HG02642 (cell line): Measurements from ENCODE around the gene ARHGAP4.
A peak's percentile ranks its signal among the peaks of the same experiment; 100 is the strongest.

ENCODE experiments used
- ATAC-seq: cut with Tn5 transposase; IDR thresholded peaks from one replicate; pipeline ENCODE4 v1.9.1; 2021; ENCODE audit warnings: mild to moderate bottlenecking; ENCODE audit not compliant: unreplicated experiment, poor library complexity

Gene ARHGAP4

GRCh38 chrX:153947009-153947769, 21.1 kb upstream of the ARHGAP4 start:
- peak; percentile 68 for ATAC-seq

DNA sequence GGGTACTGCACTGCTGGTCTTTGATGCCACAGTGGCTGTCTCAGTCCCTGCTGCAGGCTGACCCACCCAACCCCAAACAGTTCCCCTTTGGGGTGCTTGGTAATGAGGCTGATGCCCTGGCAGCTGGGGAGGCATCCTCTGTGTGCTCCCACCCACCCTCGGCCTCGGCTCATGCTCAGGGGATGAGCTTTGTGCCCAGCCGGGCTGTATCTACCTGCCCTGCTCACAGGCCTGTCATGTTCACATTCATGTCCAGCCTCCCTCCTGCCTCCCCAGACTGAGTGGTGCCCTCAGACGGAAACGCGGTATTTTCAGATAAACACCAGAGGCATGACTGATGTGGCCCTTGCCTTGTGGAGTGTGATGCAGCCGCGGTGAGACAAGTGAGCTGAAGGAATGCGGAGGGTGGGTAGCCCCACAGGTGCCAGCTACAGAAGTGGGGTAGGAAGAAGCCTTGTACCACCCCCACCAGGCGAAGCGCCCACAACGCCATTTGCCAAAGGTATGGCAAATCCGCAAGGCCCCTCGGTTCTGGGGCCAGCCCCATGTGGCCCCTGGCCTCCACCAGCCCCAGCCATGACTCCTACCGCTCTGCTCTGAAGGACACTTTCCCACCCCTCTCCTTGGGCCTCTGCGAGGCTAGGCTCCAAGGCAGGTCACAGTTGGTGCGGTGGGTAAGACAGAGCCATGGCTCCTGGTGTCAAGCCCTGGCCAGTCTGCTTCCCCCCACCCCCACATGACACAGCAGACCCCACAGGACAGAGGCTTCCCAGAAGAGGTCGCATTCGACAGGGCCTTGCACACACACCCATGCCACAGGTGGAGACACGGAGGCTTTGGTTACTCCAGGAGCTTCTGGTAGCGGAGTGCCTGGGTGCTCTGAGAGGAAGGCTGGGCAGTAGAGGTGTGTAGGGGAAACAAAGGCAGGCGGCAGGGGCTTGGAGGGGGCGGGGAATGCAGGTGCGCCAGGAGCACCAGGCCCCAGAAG, 20.2 kb upstream of the ARHGAP4 start:
- ATAC-seq: no peak

DNA sequence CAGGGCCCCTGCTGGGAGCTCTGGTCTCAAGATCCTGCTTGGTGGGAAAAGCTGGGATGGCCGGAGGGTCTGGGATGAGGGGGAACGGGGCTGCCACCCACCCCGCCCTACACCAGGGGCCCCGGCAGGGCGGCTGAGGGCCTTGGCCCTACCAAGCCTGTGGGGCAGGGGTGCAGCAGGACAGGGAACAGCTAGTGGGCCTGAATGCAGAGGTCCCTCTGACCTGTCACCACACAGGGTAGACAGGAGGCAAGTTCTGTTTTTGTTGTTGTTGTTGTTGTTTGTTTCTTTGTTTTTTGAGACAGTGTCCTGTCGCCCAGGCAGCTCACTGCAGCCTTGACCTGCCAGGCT, 18.7 kb upstream of the ARHGAP4 start:
- ATAC-seq: no peak

DNA sequence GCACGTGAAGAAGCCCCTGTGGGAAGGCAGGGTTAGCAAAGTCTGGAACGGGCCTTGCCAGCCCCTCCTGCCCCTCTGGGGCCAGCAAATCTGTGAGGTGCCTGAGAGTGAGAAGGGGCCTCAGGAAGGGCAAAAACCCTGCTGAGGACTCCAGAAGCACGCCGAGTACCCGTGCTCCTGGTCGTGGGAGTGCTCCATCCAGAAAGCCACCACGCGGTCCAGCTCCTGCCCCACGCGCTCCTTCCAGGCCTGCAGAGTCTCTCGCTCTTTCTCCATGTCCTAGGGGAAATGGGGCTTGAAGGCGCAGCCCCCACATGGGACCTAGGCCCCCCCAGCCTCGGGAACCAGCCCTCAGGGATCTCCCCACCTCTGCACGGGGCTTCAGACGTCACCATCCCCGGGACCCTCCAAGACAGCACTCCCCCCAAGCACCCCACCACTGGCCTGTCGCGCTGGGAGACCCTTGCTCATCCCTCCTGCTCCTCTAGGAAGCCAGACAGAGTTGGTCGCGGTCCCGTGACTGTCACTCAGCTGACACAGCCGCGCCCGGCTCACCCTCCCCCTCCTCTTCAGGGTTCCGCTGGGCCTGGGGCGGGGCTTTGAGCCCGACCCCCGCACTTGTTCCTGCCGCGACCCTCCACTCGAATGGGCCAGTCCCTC, 18.2 kb upstream of the ARHGAP4 start, which contains the start of gene RENBP:
Gene RENBP, minus strand, starts transcription at position 504 of the 660 bp plus-strand sequence. Its CDS starts 33 bp downstream, at position 471.
- no peak for ATAC-seq

DNA sequence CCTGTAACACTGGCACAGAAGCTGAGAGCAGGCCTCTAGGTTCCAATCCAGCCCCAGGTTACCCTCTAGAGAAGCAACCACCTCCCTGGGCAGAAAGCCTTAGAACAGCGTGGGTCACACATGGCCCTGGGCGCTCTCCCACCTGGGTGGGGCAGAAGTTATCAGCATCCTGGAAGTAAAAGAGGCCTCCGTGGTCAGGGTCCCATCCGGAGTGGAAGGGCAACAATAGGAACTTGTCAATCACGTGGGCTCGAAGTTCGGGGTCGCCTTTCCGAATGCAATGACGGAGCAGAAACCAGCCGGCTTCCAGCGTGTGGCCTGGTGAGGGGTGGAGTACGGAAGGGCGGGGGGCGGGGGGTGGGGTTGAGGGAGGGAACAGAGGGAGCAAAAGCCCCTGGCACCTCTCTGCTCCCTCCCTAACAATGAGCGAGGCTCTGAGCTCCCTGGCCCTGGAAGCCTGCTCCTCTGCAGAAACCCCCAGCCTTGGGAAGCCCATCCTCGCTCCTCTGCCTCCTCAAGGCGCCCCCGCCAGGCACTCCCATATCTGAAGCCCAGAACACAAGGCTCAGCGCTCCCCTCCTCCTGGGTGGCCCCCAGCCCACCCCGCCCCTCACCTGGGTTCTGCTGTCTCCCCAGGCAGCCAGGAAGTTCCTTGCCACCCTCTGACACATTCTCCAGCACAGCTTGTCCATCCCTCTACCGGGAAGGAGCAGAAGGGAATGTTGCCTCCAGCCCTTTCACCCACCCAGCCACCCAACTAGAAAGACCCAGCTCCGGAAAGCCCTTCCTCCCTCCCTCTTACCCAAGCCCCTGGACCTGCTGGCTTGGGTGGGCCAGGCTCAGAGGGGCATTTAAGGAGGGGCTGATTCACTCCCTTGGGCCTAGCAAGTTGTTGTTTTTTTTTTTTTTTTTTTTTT, 15.5 kb upstream of the ARHGAP4 start:
- ATAC-seq: no peak

GRCh38 chrX:153939573-153939972, 13.5 kb upstream of the ARHGAP4 start:
- ATAC-seq: no peak

- no peak for ATAC-seq
These were observed 12.2 kb upstream of the ARHGAP4 start for GRCh38 chrX:153938226-153938786.

- no peak for ATAC-seq
These were observed 11.0 kb upstream of the ARHGAP4 start for GRCh38 chrX:153937056-153937455.

GRCh38 chrX:153935326-153935851, 9.3 kb upstream of the ARHGAP4 start:
- no peak for ATAC-seq

DNA sequence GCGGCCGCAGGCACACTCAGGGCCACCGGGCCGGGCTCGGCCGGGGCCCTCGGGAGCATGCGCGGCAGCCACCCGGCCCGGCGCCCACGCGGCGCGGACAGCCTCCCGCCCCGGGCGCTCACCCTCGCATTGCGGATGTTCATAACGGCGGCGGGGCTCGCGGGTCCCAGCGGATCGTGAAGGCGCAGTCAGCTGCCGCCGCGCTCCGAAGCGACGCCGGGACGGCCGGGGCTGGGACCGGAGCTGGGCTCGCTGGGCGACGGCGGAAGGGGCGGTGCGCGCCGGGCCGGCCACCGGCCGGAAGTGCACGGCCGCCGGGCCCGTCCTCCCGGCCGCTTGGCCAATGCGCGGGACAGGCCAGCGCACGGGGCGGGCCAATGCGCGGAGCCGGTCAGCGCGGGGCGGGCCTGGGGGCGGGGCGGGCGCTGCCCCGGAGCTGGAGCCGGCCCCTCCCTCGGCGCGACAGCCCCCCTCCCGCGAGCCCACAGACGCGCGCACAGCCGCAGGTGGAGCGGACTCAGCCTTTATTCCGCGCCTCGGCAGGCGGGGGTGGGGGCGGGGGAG, 8.8 kb upstream of the ARHGAP4 start, which contains the start of gene NAA10:
Gene NAA10, minus strand, starts transcription at position 276 of the 564 bp plus-strand sequence. Its CDS starts 133 bp downstream, at position 143.
- peak; percentile 93 for ATAC-seq

GRCh38 chrX:153934148-153934761, 8.2 kb upstream of the ARHGAP4 start:
- no peak for ATAC-seq

DNA sequence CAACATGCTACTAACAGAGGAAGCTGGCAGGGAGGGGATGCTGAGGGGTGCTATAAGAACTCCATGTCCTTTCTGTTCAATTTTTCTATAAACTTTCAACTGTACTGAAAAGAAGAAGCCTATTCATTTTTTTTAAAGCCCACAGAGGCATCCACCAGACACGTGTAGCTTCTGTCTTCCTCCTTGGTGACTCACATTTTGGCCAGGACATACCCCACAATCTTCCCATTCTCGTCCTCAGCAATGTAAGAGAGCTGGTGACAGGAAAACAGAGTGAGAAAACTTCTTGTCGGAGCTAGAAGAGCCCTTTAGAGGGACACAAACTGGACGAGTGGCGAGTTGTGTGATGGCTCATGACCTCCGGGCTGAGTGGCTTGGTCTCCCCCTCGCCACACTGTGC, 7.7 kb upstream of the ARHGAP4 start:
- ATAC-seq: no peak

- ATAC-seq: no peak
These were observed 6.3 kb upstream of the ARHGAP4 start for GRCh38 chrX:153932220-153932915.

DNA sequence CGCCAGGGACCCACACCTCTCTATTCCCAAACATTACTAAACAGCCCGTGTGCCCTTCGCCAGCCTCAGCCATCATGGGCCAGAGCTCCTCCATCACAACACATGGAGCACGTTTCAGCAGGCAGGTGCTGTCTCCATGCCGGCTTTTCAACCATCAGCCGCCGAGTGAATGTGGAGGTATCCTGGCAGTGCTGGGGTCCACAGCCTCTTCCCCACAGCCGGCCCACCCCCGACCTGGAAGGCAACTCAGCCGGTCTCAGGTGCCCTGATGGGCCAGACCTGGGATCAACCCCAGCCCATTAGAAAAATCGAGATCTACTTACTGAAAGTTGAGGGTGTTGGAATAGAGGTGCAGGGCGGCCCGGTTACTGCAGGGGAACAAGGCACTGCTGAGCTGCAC, 5.7 kb upstream of the ARHGAP4 start:
- ATAC-seq: no peak

- ATAC-seq: no peak
These were observed 5.1 kb upstream of the ARHGAP4 start for GRCh38 chrX:153931151-153931550.

- ATAC-seq: no peak
These were observed 4.2 kb upstream of the ARHGAP4 start for GRCh38 chrX:153930011-153930910.

- no peak for ATAC-seq
These were observed 3.5 kb upstream of the ARHGAP4 start for GRCh38 chrX:153929576-153929975.
